Measurements from ENCODE around the gene SLC52A3.
"Not testable (repeated sequence)": the region's sequence is repeated elsewhere in the genome, so short reads cannot be mapped to it uniquely, and the experiment has no call there.

SLC52A3 gene

GRCh38 chr20:725491-725890, 42.8 kb downstream of the SLC52A3 start:
- DNase-seq, result no peak

- not testable (repeated sequence) for DNase-seq
These were observed 43.5 kb downstream of the SLC52A3 start for GRCh38 chr20:724797-725196.

- DNase-seq, result no peak
These were observed 44.5 kb downstream of the SLC52A3 start for GRCh38 chr20:723756-724155.

- no peak for DNase-seq
These were observed 45.3 kb downstream of the SLC52A3 start for GRCh38 chr20:722822-723644.

- no peak for DNase-seq
These were observed 46.4 kb downstream of the SLC52A3 start for GRCh38 chr20:721876-722275.

- DNase-seq, result no peak
These were observed 48.5 kb downstream of the SLC52A3 start for GRCh38 chr20:719816-720215.

- no peak for DNase-seq
These were observed 49.2 kb downstream of the SLC52A3 start for GRCh38 chr20:719068-719467.

GRCh38 chr20:717832-718231, 50.5 kb downstream of the SLC52A3 start:
- DNase-seq, result no peak

- no peak for DNase-seq
These were observed 51.0 kb downstream of the SLC52A3 start for GRCh38 chr20:717271-717670.

- no peak for DNase-seq
These were observed 53.8 kb downstream of the SLC52A3 start for GRCh38 chr20:714453-714852.

GRCh38 chr20:711576-711975, 56.7 kb downstream of the SLC52A3 start:
- DNase-seq, result no peak

- DNase-seq, result no peak
These were observed 57.4 kb downstream of the SLC52A3 start for GRCh38 chr20:710780-711450.

All from EL (cell line).